Activated naive CD4-positive, alpha-beta T cell treated with anti-CD3 and anti-CD28 coated beads, Interleukin-2, amount 50 U/mL, for 16 hours (primary cell): ENCODE results near the gene AGBL1.

Source experiments
- DNase-seq: peaks from one replicate; pipeline ENCODE4 v3.0.0-alpha.2; 2020

AGBL1 gene

DNA sequence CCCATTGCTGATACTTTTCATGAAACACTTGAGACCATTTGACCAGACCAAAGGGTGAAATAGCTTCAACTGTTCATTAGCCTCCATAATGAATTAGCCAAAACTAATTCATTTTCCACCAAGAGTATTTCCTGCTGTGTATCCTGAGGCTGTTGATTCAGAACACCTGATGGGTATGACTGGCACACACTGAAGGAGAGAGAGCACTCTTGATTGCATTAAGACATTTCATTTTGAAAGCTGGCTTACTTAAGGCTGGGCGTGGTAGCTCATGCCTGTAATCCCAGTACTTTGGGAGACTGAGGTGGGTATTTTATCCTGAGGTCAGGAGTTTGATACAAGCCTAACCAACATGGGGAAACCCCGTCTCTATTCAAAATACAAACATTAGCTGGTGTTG lies 175.6 kb downstream of the AGBL1 start:
- DNase-seq = no peak

DNA sequence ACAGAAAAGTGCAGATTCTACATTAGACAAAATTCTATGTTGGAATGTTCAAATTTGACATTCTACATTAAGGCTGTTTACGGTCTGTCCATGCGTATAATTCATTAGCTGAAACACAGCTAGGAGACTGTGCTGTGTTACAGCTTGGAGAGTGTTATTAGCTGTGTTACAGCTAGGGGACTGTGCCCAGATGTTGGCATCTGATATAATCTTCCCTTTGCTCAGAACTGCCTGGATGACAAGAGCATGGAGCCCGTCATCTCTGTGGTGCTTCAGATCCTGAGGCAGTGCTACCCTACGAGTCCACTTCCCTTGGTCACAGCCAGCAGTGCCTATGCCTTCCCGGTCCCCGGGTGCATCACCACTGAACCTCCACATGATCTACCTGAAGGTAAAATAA lies 177.0 kb downstream of the AGBL1 start:
- DNase-seq = no peak

DNA sequence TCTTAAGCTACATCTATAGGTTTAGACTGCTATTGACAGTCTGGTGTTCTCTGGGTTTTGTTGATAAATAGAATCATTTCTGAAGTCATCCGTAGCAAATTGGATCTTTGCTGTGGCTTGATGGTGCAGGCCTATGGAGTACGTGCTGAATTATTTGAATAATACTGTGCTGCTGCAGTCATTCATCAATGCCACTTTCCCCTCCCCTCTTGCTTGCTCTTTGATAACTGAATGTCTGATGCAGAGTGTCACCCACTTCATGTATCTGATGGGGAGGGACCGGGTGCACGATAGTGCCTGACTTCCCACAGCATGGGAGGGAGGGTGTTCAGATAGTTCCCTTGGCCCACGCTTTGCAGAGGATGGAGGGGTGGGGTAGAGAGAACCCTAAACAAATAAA lies 179.9 kb downstream of the AGBL1 start:
- DNase-seq = no peak

DNA sequence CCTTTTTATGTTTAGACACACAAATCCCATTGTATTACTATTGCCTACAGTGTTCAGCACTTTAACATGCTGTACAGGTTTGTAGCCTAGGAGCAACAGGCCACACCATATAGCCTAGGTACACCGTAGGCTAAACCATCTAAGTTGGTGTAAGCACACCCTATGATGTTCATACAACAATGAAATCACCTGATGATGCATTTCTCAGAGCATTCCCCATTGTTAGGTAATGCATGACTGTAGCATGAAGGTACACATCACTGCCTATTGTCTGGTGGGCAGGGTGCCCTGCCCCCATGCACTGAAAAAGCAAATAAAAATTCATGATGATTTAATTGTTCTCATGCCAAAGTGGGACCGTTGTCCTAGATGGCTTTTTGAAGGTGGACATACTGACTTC lies 183.6 kb downstream of the AGBL1 start:
- DNase-seq = no peak

DNA sequence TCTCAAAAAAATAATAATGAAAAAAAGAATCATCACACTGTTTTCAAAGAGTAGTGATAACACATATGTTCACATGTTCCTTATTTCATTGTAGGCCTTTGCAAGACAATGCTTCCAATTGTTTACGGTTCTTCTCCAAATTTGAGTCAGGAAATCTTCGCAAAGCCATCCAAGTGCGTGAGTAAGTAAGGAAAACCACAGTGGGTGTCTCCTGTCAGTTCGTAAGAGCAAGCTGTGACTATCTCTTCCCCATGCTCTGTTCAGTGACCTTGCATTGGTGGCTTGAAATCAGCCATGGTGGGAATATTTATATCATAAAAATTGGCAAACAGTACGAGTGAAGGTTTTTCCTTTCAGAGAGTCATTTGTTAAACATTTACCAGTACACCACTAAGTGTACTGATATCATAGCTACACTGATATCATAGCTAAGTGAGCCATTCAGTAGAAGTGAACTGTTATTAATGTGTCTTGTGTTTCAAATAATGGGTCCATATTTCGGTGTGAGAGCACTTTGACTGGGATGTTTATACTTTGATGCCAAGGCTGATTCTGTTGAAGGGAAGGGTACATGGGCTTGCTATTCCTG lies 187.3 kb downstream of the AGBL1 start:
- no peak for DNase-seq

DNA sequence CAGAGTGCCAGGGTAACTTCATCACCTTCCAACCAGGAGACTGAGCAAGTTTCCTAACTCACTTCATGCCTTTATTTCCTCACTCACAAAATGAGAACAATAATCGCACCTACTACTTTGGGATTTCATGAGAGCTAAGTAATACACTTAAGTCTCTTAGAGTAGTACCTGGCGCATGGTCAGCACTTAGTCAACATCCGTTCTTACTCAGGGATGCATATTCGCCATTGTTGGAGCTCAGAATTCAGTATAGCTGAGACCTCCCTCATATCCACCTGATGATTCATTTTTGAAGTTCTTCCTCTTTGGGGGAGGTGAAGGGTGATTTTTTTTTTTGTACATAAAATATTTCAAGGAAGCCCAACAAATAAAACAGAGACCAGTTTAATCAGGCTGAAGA lies 188.2 kb downstream of the AGBL1 start:
- DNase-seq = no peak

DNA sequence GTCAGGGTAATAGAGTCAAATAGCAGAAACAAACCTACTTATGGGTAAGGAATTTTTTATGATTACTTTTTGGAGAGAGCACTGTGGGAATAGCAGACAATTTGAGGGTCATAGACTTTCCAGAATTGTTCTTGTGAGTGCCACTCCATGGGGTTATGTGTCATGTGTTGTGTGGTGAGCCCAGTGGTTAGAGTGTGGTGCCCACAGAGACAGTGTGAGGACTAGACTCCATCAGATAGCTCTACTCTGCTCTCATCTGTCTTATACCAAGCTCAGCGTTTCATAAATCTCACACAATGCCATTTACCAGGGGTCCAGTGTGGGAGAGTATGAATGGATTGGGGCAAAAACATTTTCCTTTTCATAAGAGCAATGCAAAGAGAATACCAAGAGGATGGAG lies 188.9 kb downstream of the AGBL1 start:
- DNase-seq = no peak

DNA sequence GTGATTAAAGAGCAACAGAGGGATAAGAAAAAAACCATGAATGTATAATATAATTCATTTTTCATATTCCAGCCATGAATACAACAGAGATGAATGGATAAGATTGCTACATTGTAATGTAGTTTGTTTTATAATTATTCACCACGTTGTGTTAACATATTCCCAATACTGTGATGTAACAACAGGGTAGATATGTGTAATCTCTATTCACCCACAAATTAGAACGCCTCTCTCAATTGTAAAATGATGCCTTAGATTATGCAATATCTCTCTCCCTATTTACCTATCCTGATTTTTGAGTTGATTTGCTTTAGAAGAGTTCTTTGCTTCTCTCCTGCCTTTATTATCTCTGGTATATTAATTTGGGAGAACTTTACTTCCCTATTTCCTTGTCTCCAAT lies 193.6 kb downstream of the AGBL1 start:
- DNase-seq = no peak

DNA sequence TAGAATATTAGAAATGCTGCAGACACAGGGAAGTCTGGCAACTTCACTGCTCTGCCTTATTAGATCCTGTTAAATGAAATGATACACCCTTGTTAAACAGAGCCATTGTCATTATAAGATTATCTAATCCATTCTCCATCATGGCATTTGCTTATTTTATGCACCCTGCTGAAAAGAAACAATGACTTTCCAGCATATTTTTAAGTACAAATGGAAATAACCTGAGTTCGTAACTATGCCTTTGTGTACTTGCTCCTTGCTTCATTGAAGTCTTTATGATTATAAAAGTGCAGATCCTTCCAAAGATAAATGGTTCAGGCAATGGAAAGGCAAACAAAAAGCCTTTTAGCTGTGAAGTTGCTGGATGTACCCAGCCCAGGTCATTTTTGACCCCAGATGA lies 195.7 kb downstream of the AGBL1 start:
- DNase-seq = no peak

DNA sequence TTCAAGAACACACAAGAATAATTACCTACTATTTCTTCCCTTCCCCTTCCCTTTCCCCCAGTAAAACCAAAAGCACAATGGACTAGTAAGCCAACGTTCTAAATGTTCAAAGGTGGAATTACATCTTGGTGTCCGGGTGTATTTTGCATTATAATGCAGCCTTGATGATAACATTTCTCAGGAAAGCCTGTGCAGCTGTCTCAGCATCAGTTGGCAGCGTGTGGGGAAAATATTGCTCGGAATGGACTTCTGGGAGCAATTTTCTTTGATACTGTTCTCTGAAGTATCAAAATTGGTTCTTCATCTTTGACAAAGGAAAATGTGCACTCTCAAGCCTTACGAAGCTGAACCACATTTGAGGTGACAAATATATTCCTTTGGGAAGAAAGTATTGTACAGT lies 198.9 kb downstream of the AGBL1 start:
- no peak for DNase-seq

DNA sequence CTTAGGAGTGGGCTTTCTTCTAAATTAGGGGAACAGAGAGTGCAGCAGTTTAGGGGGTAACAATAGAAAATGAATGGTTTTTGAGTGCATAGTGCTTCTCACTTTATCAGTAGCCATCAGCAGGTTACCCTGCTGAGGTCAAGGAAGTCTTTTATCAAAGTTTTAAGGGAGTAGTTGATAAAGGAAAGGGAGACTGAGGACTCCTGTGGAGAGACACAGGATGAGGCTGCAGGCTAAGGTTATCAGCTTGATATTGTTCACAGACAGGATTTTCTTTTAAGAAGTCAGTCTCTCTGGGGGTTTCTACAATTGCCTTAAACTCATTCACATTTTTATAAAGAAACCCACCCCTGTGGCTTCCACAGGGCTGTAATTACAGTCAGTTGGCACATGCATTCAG lies 205.0 kb downstream of the AGBL1 start:
- DNase-seq = no peak

DNA sequence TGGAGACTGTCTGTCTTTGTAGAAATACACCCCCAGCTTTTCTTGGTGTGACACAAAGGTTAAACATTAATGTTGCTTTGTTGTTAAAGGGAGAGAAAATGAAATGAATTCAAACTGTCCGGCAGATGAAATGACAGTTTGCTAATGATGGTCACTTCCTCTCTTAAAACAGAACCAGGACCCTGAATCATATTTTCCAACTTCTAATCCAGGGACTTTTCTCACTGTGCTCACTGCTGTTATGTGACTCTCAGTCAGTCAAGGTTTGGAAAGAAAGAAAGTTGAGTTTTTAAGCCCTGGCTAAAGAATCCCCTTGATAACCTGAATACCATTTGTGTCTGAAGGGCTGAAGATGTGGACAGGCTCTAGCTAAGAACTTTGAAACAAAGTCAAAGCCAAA lies 215.8 kb downstream of the AGBL1 start:
- no peak for DNase-seq

DNA sequence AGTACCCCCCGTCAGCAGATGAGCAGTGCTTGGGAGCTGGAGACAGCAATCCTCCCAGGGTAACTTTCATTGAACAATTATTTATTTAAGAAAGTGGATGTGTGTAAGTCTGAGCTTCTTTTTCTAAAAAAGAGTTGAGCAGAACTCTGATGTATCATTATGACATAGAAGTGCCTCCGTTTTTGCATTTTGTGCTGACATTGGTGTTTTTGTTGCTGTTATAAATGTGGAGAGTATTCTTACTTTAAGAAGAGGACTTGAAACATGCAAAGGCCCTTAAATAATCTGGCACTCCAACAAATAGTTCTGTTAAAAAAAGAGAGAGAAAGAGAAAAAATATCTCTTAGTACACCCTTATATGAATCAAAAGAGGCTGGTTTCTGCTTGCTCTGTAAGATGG lies 217.1 kb downstream of the AGBL1 start:
- DNase-seq = no peak

DNA sequence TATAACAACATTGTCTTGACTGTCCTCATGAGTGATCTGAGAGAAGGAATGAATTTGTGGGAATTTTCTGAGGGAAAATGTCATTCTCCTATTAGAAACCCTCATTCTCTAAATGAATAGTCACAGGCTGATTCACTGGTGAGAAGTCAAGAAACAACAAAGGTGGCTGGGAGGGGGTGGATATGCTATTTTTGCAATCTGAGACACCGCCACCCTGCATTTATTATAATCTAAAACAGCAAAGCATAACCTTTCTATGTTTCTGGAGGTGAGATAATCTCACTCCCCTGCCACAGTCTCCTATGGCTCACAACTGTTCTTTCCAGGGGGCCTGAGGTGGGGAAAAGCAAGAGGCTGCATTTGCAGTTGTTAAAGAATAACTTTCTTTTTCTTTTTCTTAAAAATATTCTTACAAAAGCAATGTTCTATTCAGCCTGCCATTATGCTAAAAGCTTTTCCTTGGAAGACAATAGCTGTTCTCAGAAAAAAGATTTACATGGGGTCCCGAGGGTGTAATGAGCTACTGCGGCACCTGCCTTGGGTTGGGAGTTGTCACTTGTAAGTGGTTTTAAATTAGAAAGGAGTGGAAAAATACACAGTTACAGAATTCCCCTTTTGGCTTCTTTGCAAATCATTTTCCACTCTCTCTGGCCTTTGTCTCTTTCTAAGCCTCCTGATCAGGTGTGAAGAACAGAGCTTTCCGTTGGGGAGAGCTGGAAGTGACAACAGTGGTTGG lies 220.9 kb downstream of the AGBL1 start:
- DNase-seq = no peak

DNA sequence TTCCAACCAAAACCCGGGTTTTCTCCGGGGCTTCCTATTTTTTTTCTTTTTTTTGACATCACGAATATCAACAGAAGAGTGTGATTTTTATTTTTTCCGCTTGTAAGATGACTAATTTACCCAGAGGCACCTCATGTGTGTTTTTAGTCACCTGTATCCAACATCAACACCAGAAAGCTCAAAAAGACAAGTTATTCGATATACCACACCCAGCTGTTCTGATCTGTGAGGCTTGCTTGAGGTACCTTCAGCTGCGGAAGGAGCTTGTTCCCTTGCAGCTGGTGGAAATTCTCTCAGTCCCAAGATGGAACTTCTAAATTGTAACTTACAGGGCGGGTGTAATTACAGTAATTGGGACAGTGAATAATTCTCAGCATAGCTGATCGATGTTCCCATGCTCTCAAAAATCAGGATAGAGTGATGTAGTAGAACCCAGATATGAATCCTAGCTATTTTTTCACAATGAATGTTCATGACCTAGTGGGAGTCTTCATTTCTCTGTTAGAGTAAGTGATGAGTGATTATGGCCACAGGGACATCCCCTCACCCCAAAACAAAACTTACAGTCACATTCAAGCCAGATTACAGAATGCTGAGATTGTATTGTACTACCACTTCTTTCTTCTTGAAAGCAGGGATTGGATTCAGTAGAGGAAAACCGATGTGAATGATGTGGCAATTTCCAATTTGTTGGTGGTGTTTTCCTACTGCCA lies 232.1 kb downstream of the AGBL1 start:
- DNase-seq = no peak

DNA sequence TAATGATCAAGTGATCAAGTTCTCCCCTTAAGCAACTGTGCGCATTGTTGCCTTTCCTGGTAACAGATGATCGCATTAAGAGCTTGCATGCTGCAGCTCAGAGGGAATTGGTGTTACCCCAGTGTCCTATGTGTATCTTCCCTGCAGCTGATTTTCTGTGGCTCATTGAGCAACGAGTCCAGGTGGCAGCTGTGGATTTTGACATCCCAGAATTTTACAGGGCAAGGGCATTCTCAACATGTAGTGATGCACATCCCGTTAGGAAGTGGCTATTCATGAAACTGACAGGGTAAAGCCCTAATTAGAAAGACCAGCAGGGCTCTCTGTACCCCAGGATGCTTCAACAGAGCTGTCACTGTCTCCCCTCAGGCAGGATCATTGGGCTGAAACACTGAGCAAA lies 232.8 kb downstream of the AGBL1 start:
- DNase-seq = no peak

DNA sequence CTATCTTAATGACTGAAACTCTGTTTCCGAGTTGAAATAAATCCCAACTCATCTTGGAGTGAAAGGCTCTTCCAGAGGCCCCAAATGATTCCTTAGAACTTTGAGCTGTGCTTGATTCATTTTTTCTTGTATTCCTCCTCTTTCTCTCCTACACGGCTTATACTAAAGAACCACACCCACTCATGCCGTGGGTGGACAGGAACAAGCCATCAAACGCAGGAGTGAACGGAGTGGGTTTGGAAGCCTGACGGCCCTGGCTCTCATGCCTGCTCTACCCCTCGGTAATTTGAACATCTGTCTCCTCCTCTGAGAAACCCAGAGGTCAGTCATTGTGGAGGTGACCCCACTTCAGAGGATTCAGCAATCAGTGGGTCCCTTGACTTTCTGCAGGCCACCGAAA lies 236.5 kb downstream of the AGBL1 start:
- no peak for DNase-seq

DNA sequence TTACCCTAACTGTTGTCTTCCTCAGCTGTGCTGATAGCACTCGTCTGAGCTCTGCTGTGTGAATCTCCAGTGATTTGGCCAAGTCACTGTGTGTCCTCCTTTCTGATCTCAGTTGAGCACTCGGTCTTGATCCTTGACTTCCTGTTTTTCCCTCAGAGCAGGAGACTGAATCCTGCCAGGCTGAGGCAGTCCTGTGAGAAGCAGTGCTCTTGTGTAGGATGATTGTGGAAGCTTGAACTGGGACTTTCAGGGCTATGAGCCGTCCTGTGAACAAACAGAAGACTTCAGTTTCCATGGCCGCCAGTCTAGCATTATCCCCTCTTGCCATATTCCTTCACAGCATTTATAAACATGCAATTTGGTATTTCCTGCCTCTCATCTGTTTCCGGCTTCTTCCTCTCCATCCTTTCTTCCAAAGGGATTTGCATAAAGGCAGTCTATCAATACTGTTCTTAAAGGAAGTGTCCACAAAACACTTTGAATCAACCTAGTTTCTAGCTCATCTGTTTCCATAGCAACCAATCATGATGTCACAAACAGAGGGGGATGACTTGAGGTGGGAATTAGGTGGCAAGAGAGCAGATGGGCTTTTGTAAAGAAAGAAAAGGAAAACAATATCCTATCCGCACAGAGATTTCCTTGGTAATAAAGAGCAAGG lies 237.2 kb downstream of the AGBL1 start:
- no peak for DNase-seq

DNA sequence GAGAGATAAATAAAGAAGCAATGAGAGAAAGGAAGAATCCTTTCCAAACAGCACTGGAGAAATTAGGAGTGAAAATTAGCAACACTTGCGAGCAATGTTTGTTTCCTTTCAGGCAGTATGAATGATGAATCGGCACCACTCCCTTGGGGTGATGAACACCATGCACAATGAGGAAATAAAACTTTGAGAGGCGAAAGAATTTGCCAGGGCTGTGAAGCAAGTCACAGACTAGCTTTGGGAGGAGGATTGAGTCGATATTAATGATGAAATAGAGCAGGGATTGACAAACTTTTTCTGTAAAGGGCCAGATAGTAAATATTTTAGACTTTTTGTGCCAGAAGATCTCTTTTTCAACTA lies 237.7 kb downstream of the AGBL1 start:
- DNase-seq = no peak

DNA sequence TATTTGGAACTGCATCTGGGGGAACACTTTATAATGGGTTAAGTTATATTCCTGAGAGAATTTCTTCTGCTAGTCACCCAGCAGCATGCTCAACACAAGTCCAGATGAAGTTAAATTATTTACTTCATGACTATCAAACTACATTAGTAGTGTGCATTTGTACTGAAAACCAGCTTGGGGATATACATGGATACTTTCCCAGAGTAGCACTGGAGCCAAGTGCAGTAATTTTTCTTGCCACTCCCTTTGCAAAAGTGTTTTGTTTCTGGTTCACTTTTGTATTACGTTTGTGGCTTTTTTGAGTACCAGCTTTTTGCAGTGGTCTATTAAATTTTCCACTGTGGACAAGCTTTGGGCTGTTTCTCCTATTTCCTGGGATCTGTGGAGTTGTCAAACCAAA lies 243.0 kb downstream of the AGBL1 start:
- DNase-seq = no peak

DNA sequence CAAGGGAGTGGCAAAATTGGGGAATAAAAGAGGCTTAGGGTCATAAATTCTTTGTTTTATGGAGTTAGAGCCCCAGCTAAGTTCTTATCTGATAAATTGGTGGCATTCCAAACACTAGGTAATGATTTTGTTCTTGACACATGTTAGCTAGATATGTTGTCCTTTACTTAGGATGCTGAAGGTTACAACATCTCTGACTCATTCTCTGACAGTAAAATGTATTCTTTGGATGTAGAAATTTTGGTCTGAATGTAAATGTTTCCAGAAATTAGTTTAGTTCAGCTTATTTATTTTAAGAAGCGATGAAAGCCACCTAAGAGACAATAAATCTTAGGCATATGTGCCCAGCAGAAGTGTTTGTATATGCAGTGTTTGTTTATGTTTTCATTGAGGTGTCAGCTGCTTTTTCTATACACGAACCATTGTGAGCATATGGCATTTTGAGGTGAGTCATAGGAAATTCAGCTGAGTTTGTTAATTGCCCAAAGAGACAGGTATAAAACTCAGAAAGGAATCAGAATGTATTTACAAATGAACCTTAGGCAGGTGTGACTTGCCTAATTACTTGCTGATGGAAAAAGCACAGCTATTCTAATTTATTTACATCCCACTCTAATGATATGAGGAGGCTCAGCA lies 247.7 kb downstream of the AGBL1 start:
- DNase-seq = no peak

DNA sequence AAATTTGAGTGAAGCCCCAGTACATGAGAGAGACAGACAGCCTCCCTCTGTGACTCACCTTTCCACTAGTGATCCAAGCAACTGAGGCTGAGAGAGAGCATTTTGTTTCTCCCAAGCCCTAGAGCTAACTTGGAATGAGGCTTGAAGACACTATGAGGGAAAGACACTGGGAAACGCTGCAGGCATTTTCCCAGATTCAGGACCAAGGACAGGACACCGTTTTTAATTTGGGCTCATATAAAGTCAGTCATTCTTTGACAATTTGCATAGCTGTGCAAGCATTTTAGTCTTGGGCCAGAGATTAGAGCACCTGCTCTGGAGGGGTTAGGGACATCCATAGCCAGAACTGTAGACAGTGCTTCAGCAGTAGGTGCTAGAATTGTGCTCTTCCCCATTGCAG lies 249.0 kb downstream of the AGBL1 start:
- no peak for DNase-seq

DNA sequence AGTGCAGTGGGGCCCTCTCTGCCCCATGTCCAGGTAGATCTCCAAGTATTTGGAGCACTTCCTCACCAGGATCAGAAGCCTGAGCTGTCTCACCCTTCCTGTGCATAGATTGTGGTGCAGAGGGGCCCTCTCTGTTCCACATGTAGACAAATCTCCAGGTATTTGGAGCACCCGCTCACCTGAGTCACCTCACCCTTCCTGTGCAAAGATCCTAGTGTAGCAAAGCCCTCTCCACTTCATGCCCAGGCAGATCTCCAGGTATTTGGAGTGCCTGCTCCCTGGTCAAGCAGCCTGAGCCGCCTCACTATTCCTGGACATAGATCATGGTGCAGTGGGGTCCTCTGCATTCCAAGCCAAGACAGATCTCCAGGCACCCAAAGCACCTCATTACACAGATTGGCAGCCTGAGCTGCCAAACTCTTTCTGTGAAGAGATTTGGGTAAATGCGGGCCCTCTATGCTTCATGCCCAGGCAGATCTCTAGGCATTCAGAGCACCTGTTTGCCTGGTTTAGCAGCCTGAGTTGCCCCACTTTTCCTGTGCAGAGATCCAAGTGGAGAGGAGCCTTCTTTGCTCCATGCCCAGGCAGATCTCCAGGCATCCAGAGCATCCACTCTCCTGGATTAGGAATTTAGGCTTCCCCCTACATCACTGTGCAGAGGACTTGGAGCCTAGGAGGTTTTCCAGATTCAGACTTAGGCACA lies 249.8 kb downstream of the AGBL1 start:
- DNase-seq = no peak
